NCI-H146 treated with DMSO at 0.1 percent for 48 hours (cell line): ENCODE measurements around the gene MTA2.
A peak's percentile ranks its signal among the peaks of the same experiment; 100 is the strongest.
"Not testable (repeated sequence)": the region's sequence is repeated elsewhere in the genome, so short reads cannot be mapped to it uniquely, and the experiment has no call there.

ENCODE experiments used
- DNase-seq: peaks from one replicate; lab custom pipeline; 2025; ENCODE audit not compliant: unreplicated experiment; lab: John Stamatoyannopoulos, UW

Gene MTA2

DNA sequence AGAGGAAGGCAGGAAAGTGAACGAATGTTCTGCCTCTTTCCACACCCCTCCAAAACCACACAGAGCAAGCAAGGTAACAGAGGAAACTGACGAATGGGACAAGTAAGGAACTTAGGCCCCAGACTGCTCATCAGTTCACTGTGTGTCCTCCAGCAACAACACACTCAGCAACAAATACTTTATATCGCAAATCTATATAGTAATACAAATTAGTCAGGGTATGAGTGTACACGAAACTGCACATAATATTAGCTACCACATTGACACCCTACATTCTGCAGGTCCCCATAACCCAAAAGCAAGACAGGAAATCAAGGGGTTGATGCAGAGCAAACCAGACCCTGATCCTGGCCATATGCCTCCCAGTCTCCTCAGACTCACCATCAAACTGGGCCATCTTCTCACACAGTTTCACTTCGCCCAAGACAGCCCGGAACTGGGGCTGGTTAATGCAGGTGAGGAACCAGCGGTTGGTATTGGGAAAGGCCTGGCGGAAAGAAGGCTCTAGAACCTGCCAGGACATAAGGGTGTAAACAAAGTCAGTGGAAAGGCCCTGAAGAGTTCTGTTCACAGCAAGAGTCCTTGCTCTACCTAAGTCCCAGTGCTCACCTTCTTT is 34.5 kb downstream of the MTA2 start:
- DNase-seq: no peak

DNA sequence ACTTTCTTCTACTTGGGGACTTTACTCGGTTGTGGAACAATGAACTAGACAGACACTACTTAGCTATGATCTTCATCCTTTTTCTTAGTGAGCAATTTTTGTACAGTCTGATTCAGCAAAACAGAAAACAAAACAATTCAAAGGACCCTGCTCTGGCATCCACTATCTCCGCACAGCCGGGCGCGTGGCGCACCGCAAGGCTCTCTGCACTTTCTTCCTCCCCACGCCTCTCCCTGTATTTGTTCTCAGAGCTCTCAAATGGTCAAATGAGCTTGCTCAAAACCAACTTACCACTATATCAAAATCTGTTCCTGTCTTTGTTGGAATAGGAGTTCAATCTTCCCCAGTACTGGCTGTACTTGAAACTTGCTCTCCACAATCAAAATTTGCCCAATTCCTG is 35.4 kb downstream of the MTA2 start:
- DNase-seq: no peak

DNA sequence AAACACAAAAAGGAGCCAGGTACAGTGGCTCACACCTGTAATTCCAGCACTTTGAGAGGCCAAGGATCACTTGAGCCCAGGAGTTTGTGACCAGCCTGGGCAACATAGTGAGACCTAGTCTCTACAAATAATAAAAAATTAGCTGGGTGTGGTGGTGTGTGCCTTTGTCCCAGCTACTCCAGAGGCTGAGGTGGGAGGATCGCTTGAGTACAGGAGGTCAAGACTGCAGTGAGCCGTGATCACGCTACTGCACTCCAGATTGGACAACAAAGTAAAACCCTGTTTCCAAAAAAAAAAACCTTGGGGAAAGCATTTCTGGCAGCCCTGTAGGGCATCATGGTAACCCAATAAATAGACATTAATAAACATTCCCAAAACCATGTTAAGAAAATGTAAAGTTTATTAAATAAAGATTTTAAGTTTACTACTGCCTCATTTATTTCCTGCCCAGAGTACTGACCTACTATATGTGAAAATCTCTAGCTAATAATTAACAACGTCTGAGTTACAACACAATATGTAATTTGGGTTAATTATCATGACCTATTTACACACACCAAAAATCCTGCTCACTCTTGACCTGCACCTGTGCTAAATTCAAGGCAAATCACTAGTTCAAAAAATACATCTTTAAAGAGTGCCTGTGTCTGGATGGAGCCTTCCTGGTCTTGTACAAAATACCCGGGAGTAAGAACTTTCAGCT is 36.4 kb downstream of the MTA2 start:
- no peak for DNase-seq

GRCh38 chr11:62561677-62562230 is 39.9 kb downstream of the MTA2 start:
- not testable (repeated sequence) for DNase-seq

DNA sequence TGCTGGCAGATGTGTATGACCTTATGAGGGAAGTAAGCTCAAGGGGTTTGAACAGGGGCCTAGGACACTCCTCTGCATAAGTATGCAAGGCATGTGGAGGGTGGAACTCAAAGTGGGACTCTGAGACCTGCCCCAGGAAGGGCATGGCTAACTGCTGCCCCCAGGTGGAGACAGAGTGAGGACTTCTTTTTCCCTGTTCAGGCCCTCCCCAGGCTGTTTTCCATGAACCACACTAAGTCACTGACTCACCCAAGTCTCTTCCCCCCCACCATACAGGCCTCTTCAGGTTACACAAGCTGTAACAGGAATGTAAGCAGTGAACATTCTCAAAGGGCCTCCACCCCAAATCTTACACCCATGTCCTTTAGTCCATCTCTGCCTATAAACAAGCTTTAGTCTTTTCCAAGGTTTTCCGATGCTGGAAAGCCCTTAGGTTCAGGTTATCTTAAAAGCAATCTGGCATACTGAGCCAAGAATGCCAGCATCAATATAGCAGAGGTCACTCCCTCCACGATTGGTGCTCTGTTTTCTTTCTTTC is 41.0 kb downstream of the MTA2 start:
- DNase-seq: peak; percentile 19

DNA sequence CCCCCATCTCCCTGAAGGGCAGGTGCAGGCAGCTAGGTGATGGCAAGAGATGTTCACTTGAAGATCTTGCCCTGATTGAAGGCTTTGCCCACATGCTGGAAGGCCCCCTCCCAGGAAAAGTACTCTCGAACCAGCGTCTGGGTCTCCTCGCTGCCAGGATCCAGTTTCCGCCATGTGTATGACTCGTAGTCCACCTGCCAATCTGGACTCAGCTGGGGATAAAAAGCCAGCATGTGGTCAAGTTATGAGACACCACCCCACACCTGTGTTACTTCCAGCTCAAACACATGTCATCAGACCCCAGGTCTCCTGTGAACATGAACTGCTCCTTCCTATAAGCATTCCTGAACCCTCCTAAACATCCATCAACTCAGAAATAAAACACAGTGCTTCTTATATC is 42.0 kb downstream of the MTA2 start:
- DNase-seq: not testable (repeated sequence)

- DNase-seq: no peak
Measured at GRCh38 chr11:62559204-62559603, 42.5 kb downstream of the MTA2 start.

- no peak for DNase-seq
Measured at GRCh38 chr11:62558669-62559068, 43.0 kb downstream of the MTA2 start.

DNA sequence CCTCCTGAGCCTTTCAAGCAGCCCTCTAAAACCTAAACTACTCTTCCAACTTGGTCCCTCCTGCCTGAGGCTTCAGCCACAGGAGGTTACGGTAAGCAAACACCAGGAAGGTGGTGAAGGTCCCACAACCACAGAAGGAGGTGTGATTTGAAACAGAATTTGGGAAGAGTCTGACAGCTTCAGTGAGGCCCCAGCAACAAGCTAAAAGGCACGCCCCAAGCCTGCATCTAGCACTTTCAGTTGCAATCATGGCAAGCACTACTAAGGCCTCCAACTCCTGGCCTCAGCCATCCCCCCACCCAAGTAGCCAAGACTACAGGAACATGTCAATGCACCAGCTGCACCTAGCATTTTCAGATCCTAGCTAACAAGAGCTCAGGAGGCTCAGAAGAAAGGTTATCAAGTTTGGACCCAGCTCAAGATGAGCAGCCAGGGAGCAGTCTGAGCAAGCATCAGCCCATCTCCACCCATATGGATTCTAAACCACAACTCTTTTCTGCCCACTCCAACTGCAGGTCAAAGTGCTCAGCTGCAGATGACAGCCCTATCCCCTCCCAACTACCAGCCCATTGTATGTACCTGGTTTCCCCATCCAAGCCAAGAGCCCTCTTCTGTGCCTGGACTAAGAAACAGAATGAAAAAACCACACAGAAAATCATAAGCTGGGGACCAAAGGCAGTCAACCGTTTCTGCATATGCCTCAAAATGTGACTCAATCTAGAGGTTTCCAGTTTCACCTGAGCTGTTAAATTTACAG is 44.6 kb downstream of the MTA2 start:
- DNase-seq: no peak

GRCh38 chr11:62556108-62556874 is 45.4 kb downstream of the MTA2 start:
- DNase-seq: no peak

- DNase-seq: no peak
Measured at GRCh38 chr11:62555464-62556107, 46.1 kb downstream of the MTA2 start.

GRCh38 chr11:62554387-62555167 is 47.1 kb downstream of the MTA2 start:
- no peak for DNase-seq

DNA sequence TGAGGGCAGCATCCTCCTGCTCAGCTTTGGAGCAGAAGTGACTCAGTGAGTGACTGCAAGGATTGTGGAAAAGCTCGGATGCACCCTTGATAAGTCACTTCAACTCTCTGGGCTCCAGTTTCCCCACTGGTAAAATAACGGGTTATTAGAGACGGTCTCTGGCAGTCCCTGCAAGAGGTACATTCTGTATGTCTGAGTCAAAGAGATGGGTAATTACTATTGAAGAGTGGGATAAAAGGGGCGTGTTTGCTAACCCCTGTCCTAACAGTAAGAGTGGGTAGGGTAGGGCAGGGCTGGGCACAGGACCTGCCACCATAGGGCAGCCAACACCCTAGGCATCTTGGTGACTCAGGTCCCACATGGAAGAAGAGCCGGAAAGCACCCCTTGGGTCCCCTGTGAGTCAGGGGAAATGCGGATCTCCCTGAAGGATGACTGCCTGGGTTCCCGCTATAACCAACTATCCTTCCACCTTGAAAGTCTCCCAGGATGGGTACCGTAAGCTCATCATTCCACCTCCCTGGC is 47.8 kb downstream of the MTA2 start:
- DNase-seq: no peak

- DNase-seq: no peak
Measured at GRCh38 chr11:62553080-62553838, 48.4 kb downstream of the MTA2 start.

GRCh38 chr11:62552485-62553079 is 49.1 kb downstream of the MTA2 start:
- DNase-seq: no peak

DNA sequence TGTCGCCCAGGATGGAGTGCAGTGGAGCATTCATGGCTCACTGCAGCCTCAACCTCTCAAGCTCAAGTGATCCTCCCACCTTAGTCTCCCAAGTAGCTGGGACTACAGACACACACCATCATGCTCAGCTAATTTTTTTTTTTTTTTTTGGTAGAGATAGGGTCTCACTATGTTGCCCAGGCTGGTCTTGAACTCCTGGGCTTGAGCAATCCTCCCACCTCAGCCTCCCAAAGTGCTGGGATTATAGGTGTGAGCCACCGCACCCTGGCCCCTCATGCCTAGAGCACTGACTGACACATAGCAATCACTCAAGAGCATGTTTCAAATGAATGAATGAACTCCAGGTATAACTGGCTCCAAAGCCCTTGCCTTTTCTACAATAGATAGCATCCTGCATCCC is 51.2 kb downstream of the MTA2 start:
- DNase-seq: not testable (repeated sequence)

DNA sequence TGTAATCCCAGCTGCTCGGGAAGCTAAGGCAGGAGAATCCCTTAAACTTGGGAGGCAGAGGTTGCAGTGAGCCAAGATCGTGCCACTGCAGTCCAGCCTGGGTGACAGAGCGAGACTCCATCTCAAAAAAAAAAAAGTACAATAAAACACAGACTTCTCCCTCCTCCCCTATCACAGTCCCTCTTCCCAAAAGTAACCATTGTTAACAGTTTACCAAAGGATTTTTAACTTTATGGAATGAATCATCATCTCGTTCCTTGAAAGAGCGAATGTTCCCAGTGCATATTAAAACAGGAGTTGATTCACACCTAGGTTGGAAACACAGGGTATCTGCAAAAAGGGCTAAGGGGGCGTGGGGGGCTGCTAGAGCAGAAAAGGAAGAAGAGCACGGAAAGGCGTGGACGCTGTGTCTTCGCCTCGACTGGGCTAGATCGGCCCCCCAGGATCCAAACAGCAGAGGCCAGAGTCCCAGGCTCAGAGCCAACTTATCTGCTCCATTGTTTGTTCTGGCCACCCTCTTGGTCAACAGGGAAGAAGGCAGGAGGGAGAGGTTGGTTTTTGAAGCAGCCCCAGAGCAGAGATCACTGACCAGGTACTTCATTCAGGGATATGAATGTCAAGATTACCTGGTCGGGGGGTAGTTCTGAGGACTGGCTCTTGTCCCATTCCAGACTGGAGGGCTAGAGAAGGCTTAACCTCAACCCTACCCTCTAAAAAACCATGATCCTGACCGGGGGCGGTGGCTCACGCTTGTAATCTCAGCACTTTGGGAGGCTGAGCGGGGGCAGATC is 52.9 kb downstream of the MTA2 start:
- DNase-seq: no peak
